SK-N-SH treated with all-trans-retinoic acid at 6 μM for 48 hours (cell line): ENCODE measurements around the gene PHF5A.

Source experiments
- ATAC-seq: fragments of 200-7000 bp; cut with Tn5 transposase; 3 replicates; pipeline ENCODE4 v1.9.1; 2020; ENCODE audit warnings: mild to moderate bottlenecking, moderate library complexity
- ARNTL ChIP-seq: fragments of 450-650 bp; formaldehyde crosslinking; IDR thresholded peaks from 2 replicates; pipeline ENCODE4 v1.5.0; 2020; ENCODE audit warnings: low read depth, mild to moderate bottlenecking, moderate library complexity, borderline replicate concordance
- BACH2 ChIP-seq: fragments of 250-450 bp; sonication (Bioruptor Pico); IDR thresholded peaks from 2 replicates; pipeline ENCODE4 v1.9.0; 2021; ENCODE audit warnings: mild to moderate bottlenecking, borderline replicate concordance
- CREB5 ChIP-seq: fragments of 250-450 bp; sonication (Bioruptor Pico); IDR thresholded peaks from 2 replicates; pipeline ENCODE4 v1.5.1; 2020; ENCODE audit warnings: low read depth, mild to moderate bottlenecking, moderate library complexity
- CSDC2 ChIP-seq: fragments of 250-450 bp; sonication (Bioruptor Pico); IDR thresholded peaks from 2 replicates; pipeline ENCODE4 v1.5.0; 2020; ENCODE audit warnings: mild to moderate bottlenecking, moderate library complexity
- CSRNP3 ChIP-seq: fragments of 250-450 bp; sonication (Bioruptor Pico); IDR thresholded peaks from 2 replicates; pipeline ENCODE4 v1.5.1; 2021; ENCODE audit warnings: mild to moderate bottlenecking, moderate library complexity
- GLIS3 ChIP-seq: fragments of 250-450 bp; sonication (Bioruptor Pico); IDR thresholded peaks from 2 replicates; pipeline ENCODE4 v1.5.0; 2020; ENCODE audit warnings: mild to moderate bottlenecking, moderate library complexity
- ISL1 ChIP-seq: fragments of 250-450 bp; sonication (Bioruptor Pico); IDR thresholded peaks from 2 replicates; pipeline ENCODE4 v2.1.2; 2022; ENCODE audit warnings: mild to moderate bottlenecking, moderate library complexity
- OSR1 ChIP-seq: fragments of 250-450 bp; sonication (Bioruptor Pico); IDR thresholded peaks from 2 replicates; pipeline ENCODE4 v1.8.0; 2022; ENCODE audit warnings: moderate library complexity, mild to moderate bottlenecking, inconsistent platforms
- POU6F1 ChIP-seq: fragments of 250-450 bp; sonication (Bioruptor Pico); IDR thresholded peaks from 2 replicates; pipeline ENCODE4 v1.8.0; 2021; ENCODE audit warnings: low read depth, mild to moderate bottlenecking, moderate library complexity, borderline replicate concordance
- PPARA ChIP-seq: fragments of 250-450 bp; sonication (Bioruptor Pico); IDR thresholded peaks from 2 replicates; pipeline ENCODE4 v1.5.0; 2020; ENCODE audit warnings: mild to moderate bottlenecking, borderline replicate concordance
- SNAI2 ChIP-seq: fragments of 250-450 bp; sonication (Bioruptor Pico); IDR thresholded peaks from 2 replicates; pipeline ENCODE4 v1.5.0; 2020; ENCODE audit warnings: mild to moderate bottlenecking, moderate library complexity
- TCF4 ChIP-seq: fragments of 250-450 bp; sonication (Bioruptor Pico); IDR thresholded peaks from 2 replicates; pipeline ENCODE4 v1.8.0; 2021; ENCODE audit warnings: mild to moderate bottlenecking, moderate library complexity, borderline replicate concordance
- TOX ChIP-seq: fragments of 250-450 bp; sonication (Bioruptor Pico); IDR thresholded peaks from 2 replicates; pipeline ENCODE4 v1.8.0; 2021; ENCODE audit warnings: mild to moderate bottlenecking, moderate library complexity, borderline replicate concordance
- ZC3H10 ChIP-seq: fragments of 250-450 bp; sonication (Bioruptor Pico); IDR thresholded peaks from 2 replicates; pipeline ENCODE4 v1.5.1; 2021; ENCODE audit warnings: mild to moderate bottlenecking, moderate library complexity
- ZFP3 ChIP-seq: fragments of 250-450 bp; sonication (Bioruptor Pico); IDR thresholded peaks from 2 replicates; pipeline ENCODE4 v1.5.0; 2020; ENCODE audit warnings: mild to moderate bottlenecking, moderate library complexity
- ZFP30 ChIP-seq: fragments of 450-650 bp; formaldehyde crosslinking; IDR thresholded peaks from 2 replicates; pipeline ENCODE4 v1.5.0; 2022; ENCODE audit warnings: mild to moderate bottlenecking, moderate library complexity
- ZNF565 ChIP-seq: fragments of 450-650 bp; formaldehyde crosslinking; conservative IDR thresholded peaks from 2 replicates; pipeline ENCODE4 v1.5.0; 2020; ENCODE audit warnings: low read depth, mild to moderate bottlenecking, moderate library complexity
- ZNF70 ChIP-seq: fragments of 450-650 bp; formaldehyde crosslinking; IDR thresholded peaks from 2 replicates; pipeline ENCODE4 v1.5.0; 2020; ENCODE audit warnings: mild to moderate bottlenecking, moderate library complexity
- TF ChIP-seq, protein P1 (sequence below): fragments of 250-450 bp; sonication (Bioruptor Pico); IDR thresholded peaks from 2 replicates; pipeline ENCODE4 v1.8.0; 2020; ENCODE audit warnings: mild to moderate bottlenecking, moderate library complexity, borderline replicate concordance
- TF ChIP-seq, protein P2 (sequence below): fragments of 250-450 bp; sonication (Bioruptor Pico); IDR thresholded peaks from 2 replicates; pipeline ENCODE4 v1.5.0; 2020; ENCODE audit warnings: mild to moderate bottlenecking, moderate library complexity

The PHF5A gene

GRCh38 chr22:41504397-41504796 is 35.9 kb upstream of the PHF5A start:
- no peak for ATAC-seq
- TF ChIP-seq CSRNP3 (no peak), CSDC2 (CRISPR knock-in tag) (no peak), ZC3H10 (CRISPR knock-in tag) (no peak), TCF4 (CRISPR knock-in tag) (no peak), ISL1 (CRISPR knock-in tag) (no peak), BACH2 (no peak), ZFP3 (no peak), ZNF70 (no peak), SNAI2 (no peak)

DNA sequence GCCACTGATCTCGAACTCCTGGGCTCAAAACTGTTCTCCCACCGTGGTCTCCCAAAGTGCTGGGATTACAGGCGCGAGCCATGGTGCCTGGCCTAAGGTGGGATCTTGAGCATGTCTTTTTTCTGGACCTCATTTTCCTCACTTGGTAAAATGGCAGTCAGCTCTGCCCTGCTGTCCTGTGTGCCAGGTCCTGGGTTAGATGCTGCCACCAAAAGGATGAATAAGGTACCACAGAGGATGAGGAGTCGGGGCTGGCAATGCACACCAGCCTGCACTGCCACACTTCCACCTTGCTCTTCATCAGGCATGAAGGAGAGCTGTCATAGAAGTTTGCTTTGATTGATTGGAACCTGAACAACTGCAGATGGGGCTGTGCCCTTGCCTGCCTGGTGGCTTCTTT is 32.7 kb upstream of the PHF5A start:
- ATAC-seq = 0 out of 3 replicates have a peak, but pooled peaks have one; percentile 31
- TF ChIP-seq BACH2 (no peak), TOX (CRISPR knock-in tag) (no peak), PPARA (CRISPR knock-in tag) (no peak), ZC3H10 (CRISPR knock-in tag) (no peak), OSR1 (CRISPR knock-in tag) (no peak)
- TF ChIP-seq, all 23 proteins: peak for 0

DNA sequence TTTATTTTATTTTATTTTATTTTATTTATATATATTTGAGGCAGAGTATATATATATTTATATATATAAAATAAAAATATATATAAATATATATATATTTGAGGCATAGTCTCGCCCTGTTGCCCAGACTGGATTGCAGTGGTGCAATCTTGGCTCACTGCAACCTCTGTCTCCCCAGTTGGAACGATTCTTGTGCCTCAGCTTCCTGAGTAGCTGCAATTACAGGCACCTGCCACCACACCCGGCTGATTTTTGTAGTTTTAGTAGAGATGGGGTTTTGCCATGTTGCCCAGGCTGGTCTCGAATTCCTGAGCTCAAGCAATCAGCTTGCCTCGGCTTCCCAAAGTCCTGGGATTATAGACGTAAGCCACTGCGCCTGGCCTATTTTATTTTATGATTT is 31.8 kb upstream of the PHF5A start:
- TF ChIP-seq CSDC2 (CRISPR knock-in tag) (no peak), OSR1 (CRISPR knock-in tag) (no peak), POU6F1 (no peak), ZFP30 (no peak), ZNF70 (no peak), PPARA (CRISPR knock-in tag) (no peak), CREB5 (CRISPR knock-in tag) (no peak), CSRNP3 (no peak), ARNTL (CRISPR knock-in tag) (no peak), ZFP3 (no peak), ISL1 (CRISPR knock-in tag) (no peak), ZC3H10 (CRISPR knock-in tag) (no peak), TOX (CRISPR knock-in tag) (no peak), ZNF565 (CRISPR knock-in tag) (no peak), GLIS3 (CRISPR knock-in tag) (no peak)
- TF ChIP-seq, protein P1, sequence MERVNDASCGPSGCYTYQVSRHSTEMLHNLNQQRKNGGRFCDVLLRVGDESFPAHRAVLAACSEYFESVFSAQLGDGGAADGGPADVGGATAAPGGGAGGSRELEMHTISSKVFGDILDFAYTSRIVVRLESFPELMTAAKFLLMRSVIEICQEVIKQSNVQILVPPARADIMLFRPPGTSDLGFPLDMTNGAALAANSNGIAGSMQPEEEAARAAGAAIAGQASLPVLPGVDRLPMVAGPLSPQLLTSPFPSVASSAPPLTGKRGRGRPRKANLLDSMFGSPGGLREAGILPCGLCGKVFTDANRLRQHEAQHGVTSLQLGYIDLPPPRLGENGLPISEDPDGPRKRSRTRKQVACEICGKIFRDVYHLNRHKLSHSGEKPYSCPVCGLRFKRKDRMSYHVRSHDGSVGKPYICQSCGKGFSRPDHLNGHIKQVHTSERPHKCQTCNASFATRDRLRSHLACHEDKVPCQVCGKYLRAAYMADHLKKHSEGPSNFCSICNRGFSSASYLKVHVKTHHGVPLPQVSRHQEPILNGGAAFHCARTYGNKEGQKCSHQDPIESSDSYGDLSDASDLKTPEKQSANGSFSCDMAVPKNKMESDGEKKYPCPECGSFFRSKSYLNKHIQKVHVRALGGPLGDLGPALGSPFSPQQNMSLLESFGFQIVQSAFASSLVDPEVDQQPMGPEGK (CRISPR knock-in tag) = no peak
- TF ChIP-seq, protein P2, sequence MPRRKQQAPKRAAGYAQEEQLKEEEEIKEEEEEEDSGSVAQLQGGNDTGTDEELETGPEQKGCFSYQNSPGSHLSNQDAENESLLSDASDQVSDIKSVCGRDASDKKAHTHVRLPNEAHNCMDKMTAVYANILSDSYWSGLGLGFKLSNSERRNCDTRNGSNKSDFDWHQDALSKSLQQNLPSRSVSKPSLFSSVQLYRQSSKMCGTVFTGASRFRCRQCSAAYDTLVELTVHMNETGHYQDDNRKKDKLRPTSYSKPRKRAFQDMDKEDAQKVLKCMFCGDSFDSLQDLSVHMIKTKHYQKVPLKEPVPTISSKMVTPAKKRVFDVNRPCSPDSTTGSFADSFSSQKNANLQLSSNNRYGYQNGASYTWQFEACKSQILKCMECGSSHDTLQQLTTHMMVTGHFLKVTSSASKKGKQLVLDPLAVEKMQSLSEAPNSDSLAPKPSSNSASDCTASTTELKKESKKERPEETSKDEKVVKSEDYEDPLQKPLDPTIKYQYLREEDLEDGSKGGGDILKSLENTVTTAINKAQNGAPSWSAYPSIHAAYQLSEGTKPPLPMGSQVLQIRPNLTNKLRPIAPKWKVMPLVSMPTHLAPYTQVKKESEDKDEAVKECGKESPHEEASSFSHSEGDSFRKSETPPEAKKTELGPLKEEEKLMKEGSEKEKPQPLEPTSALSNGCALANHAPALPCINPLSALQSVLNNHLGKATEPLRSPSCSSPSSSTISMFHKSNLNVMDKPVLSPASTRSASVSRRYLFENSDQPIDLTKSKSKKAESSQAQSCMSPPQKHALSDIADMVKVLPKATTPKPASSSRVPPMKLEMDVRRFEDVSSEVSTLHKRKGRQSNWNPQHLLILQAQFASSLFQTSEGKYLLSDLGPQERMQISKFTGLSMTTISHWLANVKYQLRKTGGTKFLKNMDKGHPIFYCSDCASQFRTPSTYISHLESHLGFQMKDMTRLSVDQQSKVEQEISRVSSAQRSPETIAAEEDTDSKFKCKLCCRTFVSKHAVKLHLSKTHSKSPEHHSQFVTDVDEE = no peak
- ATAC-seq = no peak
